ENCODE results near the gene RUFY3.

The RUFY3 gene

DNA sequence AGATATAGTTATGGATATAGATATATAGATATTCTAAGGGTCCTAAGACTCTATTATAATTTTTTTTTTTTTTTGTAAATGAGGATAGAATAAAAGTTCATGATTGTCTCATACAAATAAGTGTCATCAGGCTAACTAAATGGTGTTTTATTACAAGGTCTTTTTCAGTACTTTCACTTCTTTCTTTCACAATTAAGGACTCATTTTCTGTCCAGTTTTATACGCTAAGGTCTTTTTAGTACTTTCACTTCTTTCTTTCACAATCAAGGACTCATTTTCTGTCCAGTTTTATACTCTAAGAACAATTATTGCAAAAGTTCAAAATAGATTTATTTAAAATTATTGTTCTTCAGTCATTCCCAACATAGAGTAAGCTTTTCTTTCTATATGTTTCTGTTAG, 32.7 kb downstream of the RUFY3 start:
- POLR2A ChIA-PET (ENCODE audit: low non-redundant PET): no interaction called here
- no peak for DNase-seq (ENCODE audit: low spot score)
- CTCF ChIA-PET: interaction anchor here (0.6 to 0.7 kb wide), 3 partner anchors 16 to 172 kb away, joined by 4 to 5 read pairs (median 4); no protein-coding TSS in a partner anchor
- H3K27ac ChIP-seq: no peak overlapping the region
- TF ChIP-seq, protein P1, sequence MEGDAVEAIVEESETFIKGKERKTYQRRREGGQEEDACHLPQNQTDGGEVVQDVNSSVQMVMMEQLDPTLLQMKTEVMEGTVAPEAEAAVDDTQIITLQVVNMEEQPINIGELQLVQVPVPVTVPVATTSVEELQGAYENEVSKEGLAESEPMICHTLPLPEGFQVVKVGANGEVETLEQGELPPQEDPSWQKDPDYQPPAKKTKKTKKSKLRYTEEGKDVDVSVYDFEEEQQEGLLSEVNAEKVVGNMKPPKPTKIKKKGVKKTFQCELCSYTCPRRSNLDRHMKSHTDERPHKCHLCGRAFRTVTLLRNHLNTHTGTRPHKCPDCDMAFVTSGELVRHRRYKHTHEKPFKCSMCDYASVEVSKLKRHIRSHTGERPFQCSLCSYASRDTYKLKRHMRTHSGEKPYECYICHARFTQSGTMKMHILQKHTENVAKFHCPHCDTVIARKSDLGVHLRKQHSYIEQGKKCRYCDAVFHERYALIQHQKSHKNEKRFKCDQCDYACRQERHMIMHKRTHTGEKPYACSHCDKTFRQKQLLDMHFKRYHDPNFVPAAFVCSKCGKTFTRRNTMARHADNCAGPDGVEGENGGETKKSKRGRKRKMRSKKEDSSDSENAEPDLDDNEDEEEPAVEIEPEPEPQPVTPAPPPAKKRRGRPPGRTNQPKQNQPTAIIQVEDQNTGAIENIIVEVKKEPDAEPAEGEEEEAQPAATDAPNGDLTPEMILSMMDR (conservative IDR thresholded peaks at IDR 0.05; ENCODE audit: low read depth): no peak

DNA sequence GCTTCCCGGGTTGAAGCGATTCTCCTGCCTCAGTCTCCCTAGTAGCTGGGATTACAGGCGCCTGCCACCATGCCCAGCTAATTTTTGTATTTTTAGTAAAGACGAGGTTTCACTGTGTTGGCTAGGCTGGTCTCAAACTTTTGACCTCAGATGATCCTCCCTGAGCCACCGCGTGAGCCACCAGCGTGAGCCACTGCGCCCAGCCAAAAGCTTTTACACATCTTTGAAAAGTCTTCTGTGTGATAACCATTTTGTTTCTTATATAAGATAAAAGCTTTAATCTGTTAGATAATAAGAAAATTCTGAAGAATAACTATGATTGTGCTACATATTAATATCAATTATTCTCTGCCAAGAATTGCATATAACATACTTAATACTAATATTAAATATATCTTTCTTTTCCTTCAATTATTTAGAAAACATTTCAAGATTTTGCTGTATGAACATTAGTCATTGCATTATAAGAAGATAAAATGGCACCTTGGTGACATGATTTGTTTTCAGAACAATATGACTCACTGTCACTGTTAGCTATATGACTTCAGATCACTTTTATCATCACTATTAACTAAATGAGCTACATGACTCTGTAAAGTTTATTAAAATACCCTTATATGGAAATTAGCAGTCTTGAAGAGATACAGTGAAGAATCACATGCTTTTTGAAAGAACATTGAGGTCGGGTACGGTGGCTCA, 33.4 kb downstream of the RUFY3 start:
- POLR2A ChIA-PET (ENCODE audit: low non-redundant PET): no interaction called here

DNA sequence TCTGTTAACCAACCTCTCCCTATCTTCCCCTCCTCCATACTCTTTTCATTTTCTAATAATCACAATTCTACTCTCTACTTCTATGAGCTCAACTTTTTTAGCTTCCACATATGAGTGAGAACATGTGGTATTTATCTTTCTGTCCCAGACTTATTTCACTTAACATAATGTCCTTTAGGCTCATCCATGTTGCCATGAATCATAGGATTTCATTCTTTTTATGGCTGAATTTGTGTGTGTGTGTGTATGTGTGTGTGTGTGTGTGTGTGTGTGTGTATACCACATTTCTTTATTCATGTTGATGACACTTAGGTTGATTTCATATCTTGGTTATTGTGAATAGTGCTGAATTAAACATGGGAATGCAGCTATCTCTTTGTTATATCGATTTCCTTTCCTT, 37.4 kb downstream of the RUFY3 start:
- TF ChIP-seq, protein P1 (conservative IDR thresholded peaks at IDR 0.05; ENCODE audit: low read depth): no peak
- ChIA-PET POLR2A (ENCODE audit: low non-redundant PET) (no interaction called here), CTCF (no interaction called here)
- no peak for DNase-seq (ENCODE audit: low spot score)
- no peak overlapping the region for H3K27ac ChIP-seq

More for the DNA sequence above, 33.4 kb downstream of the RUFY3 start:
- CTCF ChIA-PET: interaction anchor here (0.6 to 0.7 kb wide), 3 partner anchors 16 to 171 kb away, joined by 4 to 5 read pairs (median 4); no protein-coding TSS in a partner anchor
- TF ChIP-seq, protein P1 (conservative IDR thresholded peaks at IDR 0.05; ENCODE audit: low read depth): no peak
- no peak overlapping the region for H3K27ac ChIP-seq
- no peak for DNase-seq (ENCODE audit: low spot score)

DNA sequence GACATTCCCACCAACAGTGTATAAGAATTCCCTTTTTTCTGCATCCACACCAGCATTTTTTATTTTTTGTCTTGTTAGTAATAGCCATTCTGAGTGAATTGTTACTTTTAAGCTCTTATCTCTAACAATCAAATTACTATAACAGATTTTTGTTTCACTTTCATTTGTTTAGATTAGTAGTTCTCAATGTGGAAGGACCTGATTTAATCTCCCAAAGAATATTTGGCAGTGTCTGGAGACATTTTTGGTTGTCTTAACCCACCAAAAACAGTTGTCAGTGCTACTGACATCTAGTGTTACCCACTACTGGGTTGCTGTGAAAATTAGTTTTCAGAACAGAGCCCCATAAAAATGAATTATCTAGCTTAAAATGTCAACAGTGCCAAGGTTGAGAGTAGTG, 37.9 kb downstream of the RUFY3 start:
- POLR2A ChIA-PET (ENCODE audit: low non-redundant PET): no interaction called here
- CTCF ChIA-PET: no interaction called here
- no peak overlapping the region for H3K27ac ChIP-seq
- DNase-seq (ENCODE audit: low spot score): no peak
- TF ChIP-seq, protein P1 (conservative IDR thresholded peaks at IDR 0.05; ENCODE audit: low read depth): no peak

DNA sequence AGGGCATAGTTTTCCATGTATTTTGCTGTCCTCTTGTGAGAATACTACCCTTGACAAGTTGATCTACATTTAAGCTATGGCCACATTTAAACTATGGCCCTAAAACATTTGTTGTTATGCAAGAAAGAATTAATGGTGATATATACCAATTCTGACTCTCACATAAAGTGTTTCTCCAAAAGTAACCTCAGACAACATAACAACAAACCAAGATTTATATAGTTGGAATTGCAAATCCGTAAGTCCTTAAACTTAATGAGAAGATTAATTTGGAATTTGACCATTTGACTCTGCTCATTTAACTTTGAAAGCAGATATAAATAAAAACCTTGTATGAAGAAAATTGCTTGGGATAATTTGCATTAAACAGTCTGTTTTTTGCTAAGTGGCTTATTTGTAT, 38.9 kb downstream of the RUFY3 start:
- ChIA-PET CTCF (no interaction called here), POLR2A (ENCODE audit: low non-redundant PET) (no interaction called here)
- TF ChIP-seq, protein P1 (conservative IDR thresholded peaks at IDR 0.05; ENCODE audit: low read depth): no peak
- no peak overlapping the region for H3K27ac ChIP-seq
- DNase-seq (ENCODE audit: low spot score): no peak

DNA sequence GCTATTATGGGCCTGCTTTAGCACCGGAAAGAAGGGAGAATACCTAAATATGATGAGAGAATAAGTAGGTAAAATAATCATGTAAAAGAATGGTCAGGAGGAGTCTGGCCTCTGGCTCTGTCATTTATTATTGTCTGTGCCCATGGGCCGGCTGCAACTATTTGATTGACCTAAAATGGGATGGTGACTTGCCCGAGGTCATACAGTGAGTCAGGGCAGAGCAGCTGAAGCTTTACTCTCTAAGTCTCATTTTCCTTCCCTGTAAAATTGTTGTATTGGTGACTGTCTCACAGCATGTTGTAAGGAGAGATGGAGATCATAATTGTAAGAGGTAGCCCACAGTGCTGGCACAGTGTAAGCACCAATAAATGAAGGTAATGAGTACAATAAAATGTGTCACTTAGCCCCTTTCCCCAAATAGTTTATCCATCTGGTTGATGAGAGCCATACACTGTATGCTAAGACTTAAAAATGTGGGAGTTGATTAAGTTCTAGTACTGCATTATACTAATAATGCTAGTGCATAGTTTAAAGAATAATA, 39.6 kb downstream of the RUFY3 start:
- TF ChIP-seq, protein P1 (conservative IDR thresholded peaks at IDR 0.05; ENCODE audit: low read depth): no peak
- POLR2A ChIA-PET (ENCODE audit: low non-redundant PET): no interaction called here
- CTCF ChIA-PET: no interaction called here
- H3K27ac ChIP-seq: no peak overlapping the region
- DNase-seq (ENCODE audit: low spot score): no peak
